ENCODE measurements around the gene PHLDA3. TPM values are rescaled to one million over a fixed set of nuclear protein-coding genes. Genes with fewer than 3 reads are reported as not detected.
A peak's percentile ranks its signal among the peaks of the same experiment; 100 is the strongest.

Gene PHLDA3
- total and polyA plus RNA-seq, 2 donors from 2014 or later, result 25.6 to 27.3 TPM

GRCh38 chr1:201457508-201457960 lies 11.5 kb downstream of the PHLDA3 start:
- DNase-seq, result no peak
- FAIRE-seq, result no peak
- Histone ChIP-seq H3K27me3 (ENCODE audit: control insufficient read depth, insufficient read depth, low read length) (no peaks in the 10 kb centered on the region), H3K27ac (ENCODE audit: low read depth in 2 of 2, low read length in 2 of 2) (no peak overlapping the region), H3K4me1 (ENCODE audit: control insufficient read depth in 2 of 3, insufficient read depth in 2 of 3, low read depth in 1 of 3, low read length in 3 of 3) (peaks cover 0 to 7% (median 4%) of the 10 kb centered on the region in 3 donors), H3K9ac (ENCODE audit: low read length in 3 of 3) (no peak overlapping the region), H3K4me3 (ENCODE audit: low read length in 3 of 3) (no peak overlapping the region), H3K36me3 (ENCODE audit: control insufficient read depth in 2 of 3, insufficient read depth in 3 of 3, low read length in 3 of 3) (no peaks in the 10 kb centered on the region), H3K9me3 (ENCODE audit: control insufficient read depth in 2 of 3, insufficient read depth in 1 of 3, low read length in 3 of 3) (no peaks in the 10 kb centered on the region)
- intact Hi-C loops (cut with DNase I), result no loop called here
- no peak for TF ChIP-seq CTCF (IDR thresholded peaks at IDR 0.05; ENCODE audit: borderline replicate concordance, extremely low read depth, insufficient read depth)

DNA sequence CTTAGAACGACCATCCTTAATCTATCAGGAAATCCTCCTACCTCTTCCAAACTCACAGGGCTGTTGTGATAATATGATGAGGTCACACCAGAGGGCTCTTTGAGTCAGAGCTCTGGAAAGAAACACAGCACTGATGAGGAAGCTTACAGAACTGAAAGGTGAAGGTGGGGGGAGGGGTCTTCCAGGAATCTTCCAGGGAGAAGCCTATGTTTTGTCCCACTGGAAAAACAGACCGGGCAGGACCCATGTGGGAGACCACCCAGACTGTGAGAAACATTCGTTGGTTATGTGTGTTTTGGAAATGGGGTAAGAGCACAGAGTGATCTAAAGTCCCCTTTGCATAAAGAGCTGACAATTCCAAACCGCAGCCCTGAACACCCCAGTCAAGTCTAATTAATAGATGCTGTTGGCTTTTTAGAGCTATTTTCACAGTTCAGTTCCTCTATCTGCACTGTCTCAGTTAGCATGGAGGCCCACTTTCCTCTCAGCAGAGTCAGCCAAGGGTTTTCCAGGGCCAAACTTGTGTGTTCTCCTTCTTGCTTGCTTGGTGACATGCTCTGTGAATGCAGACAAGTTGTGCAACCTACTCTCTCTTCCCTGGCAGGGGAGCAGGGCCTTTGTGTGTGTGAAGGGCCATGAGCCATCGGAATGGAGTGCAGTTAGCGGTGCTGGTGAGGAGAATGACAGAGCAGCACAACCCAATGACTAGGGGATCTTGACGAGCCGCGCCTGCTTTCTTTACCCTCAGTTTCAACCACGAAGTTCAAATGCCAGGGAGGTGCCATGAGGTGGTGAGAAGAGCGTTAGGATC lies 12.3 kb downstream of the PHLDA3 start:
- FAIRE-seq, result no peak
- no peak overlapping the region for H3K9ac ChIP-seq (ENCODE audit: low read length in 3 of 3)
- intact Hi-C loops (cut with DNase I), result no loop called here

DNA sequence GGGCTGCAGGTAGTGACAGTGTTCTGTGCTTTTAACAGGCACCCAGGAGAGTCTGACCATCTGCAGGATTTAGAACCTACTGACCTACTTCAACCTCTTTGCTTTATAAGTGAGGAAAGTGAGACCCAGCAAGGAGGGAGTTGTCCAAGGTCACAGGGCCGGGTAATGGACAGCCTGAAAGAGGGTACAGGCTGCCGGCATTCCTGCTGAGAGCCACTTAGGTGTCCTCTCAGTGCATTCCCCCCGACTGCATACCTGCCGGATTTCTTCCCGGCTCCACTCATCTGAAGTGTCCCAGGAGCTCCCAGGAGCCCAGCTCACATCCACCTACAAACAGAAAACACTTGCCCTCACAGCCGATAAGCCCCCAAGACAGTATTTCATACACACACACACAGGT lies 13.9 kb downstream of the PHLDA3 start:
- Histone ChIP-seq H3K27ac (ENCODE audit: low read depth in 2 of 2, low read length in 2 of 2) (no peak overlapping the region), H3K27me3 (ENCODE audit: control insufficient read depth, insufficient read depth, low read length) (no peaks in the 10 kb centered on the region), H3K9ac (ENCODE audit: low read length in 3 of 3) (no peak overlapping the region), H3K4me3 (ENCODE audit: low read length in 3 of 3) (no peak overlapping the region), H3K9me3 (ENCODE audit: control insufficient read depth in 2 of 3, insufficient read depth in 1 of 3, low read length in 3 of 3) (no peaks in the 10 kb centered on the region), H3K4me1 (ENCODE audit: control insufficient read depth in 2 of 3, insufficient read depth in 2 of 3, low read depth in 1 of 3, low read length in 3 of 3) (no peaks in the 10 kb centered on the region), H3K36me3 (ENCODE audit: control insufficient read depth in 2 of 3, insufficient read depth in 3 of 3, low read length in 3 of 3) (no peaks in the 10 kb centered on the region)
- FAIRE-seq (no peak), DNase-seq (no peak)
- intact Hi-C loops (cut with DNase I), result no loop called here
- TF ChIP-seq CTCF (IDR thresholded peaks at IDR 0.05; ENCODE audit: borderline replicate concordance, extremely low read depth, insufficient read depth), result no peak

More for the DNA sequence above, 12.3 kb downstream of the PHLDA3 start:
- Histone ChIP-seq H3K4me3 (ENCODE audit: low read length in 3 of 3) (no peak overlapping the region), H3K36me3 (ENCODE audit: control insufficient read depth in 2 of 3, insufficient read depth in 3 of 3, low read length in 3 of 3) (no peaks in the 10 kb centered on the region), H3K9me3 (ENCODE audit: control insufficient read depth in 2 of 3, insufficient read depth in 1 of 3, low read length in 3 of 3) (no peaks in the 10 kb centered on the region), H3K27ac (ENCODE audit: low read depth in 2 of 2, low read length in 2 of 2) (no peak overlapping the region), H3K4me1 (ENCODE audit: control insufficient read depth in 2 of 3, insufficient read depth in 2 of 3, low read depth in 1 of 3, low read length in 3 of 3) (peaks cover 0 to 5% (median 4%) of the 10 kb centered on the region in 3 donors), H3K27me3 (ENCODE audit: control insufficient read depth, insufficient read depth, low read length) (no peaks in the 10 kb centered on the region)
- TF ChIP-seq CTCF (IDR thresholded peaks at IDR 0.05; ENCODE audit: borderline replicate concordance, extremely low read depth, insufficient read depth), result no peak
- DNase-seq, result peak in 3 of 5 donors; percentile 49 to 86 (median 54)
